ENCODE measurements around the gene MZT2A. TPM values are rescaled to one million over a fixed set of nuclear protein-coding genes. Genes with fewer than 3 reads are reported as not detected.
"Not testable (repeated sequence)": the region's sequence is repeated elsewhere in the genome, so short reads cannot be mapped to it uniquely, and the experiment has no call there.

The MZT2A gene
- total RNA-seq, 4 donors from 2014 or later = 62.3 to 112 (median 89.2) TPM

DNA sequence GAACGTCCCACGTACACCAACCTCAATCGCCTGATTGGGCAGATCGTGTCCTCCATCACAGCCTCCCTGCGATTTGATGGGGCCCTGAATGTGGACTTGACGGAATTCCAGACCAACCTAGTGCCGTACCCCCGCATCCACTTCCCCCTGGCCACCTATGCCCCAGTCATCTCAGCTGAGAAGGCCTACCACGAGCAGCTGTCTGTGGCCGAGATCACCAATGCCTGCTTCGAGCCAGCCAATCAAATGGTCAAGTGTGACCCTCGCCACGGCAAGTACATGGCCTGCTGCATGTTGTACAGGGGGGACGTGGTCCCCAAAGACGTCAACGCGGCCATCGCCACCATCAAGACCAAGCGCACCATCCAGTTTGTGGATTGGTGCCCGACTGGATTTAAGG lies 11.8 kb downstream of the MZT2A start:
- H3K4me3 ChIP-seq, H3K4me1 ChIP-seq, H3K9me3 ChIP-seq, H3K27ac ChIP-seq, H3K27me3 ChIP-seq, ATAC-seq: not testable (repeated sequence)
- peaks cover 0 to 42% of the 10 kb centered on the region in 2 donors for H3K36me3 ChIP-seq
- WGBS, 2 donors (ENCODE audit: low coverage in 1 of 2) = 100% methylated on average over 1 of the region's 20 CpGs; no CpG with 5 or more reads in 1 of the 2 donors

DNA sequence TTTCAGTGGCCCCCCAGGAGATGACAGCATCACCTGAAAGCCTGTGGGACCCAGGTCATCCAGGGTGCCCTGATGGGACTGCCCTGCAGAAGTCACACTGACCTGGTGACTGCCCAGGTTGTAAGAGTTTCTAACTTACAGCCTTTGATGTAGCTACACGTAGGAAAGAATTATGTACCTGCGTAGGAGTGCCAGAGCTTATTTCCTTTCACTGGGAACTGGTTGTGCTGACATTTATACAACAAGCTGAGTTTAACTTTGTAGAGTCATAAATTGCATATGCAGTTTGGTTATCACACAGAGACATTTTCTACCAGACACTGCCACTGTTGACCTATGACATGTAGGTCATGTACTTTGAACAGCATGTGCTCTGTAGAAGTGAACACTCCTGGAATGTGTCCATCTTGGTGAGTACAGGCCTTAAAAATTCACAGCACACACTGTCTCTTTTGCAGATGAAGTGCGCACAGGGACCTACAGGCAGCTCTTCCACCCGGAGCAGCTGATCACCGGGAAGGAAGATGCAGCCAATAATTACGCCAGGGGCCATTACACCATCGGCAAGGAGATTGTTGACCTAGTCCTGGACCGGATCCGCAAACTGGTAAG lies 13.2 kb downstream of the MZT2A start:
- not testable (repeated sequence) for H3K4me3 ChIP-seq, H3K27ac ChIP-seq, H3K27me3 ChIP-seq, H3K9me3 ChIP-seq, H3K4me1 ChIP-seq, ATAC-seq
- WGBS, 2 donors (ENCODE audit: low coverage in 1 of 2) = 98 to 100% methylated on average over 1 to 6 of the region's 9 CpGs
- H3K36me3 ChIP-seq = peaks cover 0 to 37% of the 10 kb centered on the region in 2 donors

DNA sequence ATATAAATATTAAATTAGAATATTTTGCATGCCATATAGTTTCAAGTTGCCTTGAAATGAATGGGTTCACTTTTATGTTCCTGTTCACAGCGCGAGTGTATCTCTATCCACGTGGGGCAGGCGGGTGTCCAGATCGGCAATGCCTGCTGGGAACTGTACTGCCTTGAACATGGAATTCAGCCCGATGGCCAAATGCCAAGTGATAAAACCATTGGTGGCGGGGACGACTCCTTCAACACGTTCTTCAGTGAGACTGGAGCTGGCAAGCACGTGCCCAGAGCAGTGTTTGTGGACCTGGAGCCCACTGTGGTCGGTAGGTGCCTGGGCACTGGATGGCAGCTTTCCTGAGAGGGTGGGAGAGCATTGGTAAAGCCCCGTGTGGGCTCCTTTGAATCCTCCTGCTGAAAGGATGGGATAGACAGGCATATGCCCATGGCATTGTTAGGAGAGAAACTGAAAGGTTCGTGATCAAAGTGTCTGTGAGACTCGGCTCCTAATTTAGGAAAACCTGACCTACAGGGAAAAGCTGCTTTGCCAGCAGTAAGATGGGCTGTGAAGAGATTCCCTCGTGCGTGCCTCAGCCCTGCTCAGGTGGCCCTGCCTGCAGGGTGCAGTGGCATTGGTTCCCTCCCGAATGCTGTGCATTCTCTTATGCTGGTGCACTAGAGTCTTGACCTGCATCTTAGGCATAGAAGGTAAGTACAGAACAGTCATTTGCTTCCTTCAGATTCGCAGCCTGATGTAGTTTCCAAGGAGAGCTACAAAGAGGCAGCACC lies 13.9 kb downstream of the MZT2A start:
- WGBS, 2 donors (ENCODE audit: low coverage in 1 of 2) = 93% methylated on average over 3 to 9 of the region's 18 CpGs
- H3K4me1 ChIP-seq, H3K27ac ChIP-seq, ATAC-seq, H3K27me3 ChIP-seq, H3K9me3 ChIP-seq, H3K4me3 ChIP-seq: not testable (repeated sequence)
- H3K36me3 ChIP-seq = peaks cover 0 to 31% of the 10 kb centered on the region in 2 donors

- not testable (repeated sequence) for H3K27ac ChIP-seq, ATAC-seq, H3K4me1 ChIP-seq, H3K27me3 ChIP-seq, H3K9me3 ChIP-seq, H3K4me3 ChIP-seq
- H3K36me3 ChIP-seq = peaks cover 0 to 21% of the 10 kb centered on the region in 2 donors
- 44 to 50% methylated on average over 1 of the region's 1 CpG for WGBS, 2 donors (ENCODE audit: low coverage in 1 of 2)
Measured at GRCh38 chr2:131477227-131477626, 15.0 kb downstream of the MZT2A start.

DNA sequence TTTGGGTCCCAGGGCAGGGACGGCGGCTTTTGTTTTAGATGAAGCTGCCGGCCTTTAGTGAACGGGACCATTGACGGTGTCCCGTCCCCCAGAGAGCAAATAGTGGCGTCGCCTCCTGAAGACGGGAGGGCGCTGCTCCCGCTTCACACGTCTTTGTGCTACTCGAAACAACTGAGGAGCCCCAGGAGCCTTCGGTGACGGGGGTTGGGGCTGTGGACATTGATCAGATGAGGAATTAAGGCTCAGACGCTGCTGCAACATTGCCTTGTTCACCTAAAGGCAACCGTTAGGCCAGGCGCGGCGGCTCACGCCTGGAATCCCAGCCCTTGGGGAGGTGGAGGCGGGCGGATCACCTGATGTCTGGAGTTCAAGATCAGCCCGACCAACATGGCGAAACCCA lies 15.8 kb downstream of the MZT2A start:
- H3K4me1 ChIP-seq, H3K4me3 ChIP-seq, ATAC-seq, H3K27me3 ChIP-seq, H3K9me3 ChIP-seq, H3K27ac ChIP-seq: not testable (repeated sequence)
- peaks cover 0 to 21% of the 10 kb centered on the region in 2 donors for H3K36me3 ChIP-seq
- WGBS, 2 donors (ENCODE audit: low coverage in 1 of 2) = 100% methylated on average over 1 of the region's 25 CpGs; no CpG with 5 or more reads in 1 of the 2 donors

DNA sequence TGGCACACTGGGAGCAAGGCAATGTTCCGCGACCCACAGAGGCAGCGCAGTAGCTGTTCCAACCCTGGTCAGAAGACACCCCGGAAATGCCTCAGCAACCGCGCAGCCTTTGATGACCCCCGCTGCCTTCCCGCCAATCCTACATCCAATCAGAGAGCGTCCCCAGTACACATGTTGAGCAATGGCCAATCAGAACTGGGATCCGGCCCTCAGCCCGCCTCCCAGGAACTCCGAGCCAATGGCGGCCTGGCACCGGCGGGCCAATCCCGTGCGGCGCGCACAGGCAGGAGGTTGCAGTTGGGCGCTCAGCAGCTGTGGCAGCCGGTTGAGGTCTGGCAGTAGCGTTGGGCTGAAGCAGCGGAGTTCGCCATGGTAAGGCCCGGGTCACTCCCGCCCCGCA lies 16.4 kb downstream of the MZT2A start, which contains the start of gene TUBA3D:
TSS of gene TUBA3D (plus strand) at position 289 of the 400 bp plus-strand sequence. CDS start at position 370, 81 bp downstream.
- H3K4me3 ChIP-seq = no peak within 1 kb of the TSS
- H3K4me1 ChIP-seq = no peaks in the 10 kb centered on the region
- ATAC-seq = no peak
- peaks cover 0 to 21% of the 10 kb centered on the region in 2 donors for H3K36me3 ChIP-seq
- TF ChIP-seq POLR2A (IDR thresholded peaks at IDR 0.05) (no peak), POLR2AphosphoS5 (IDR thresholded peaks at IDR 0.05) (no peak), CTCF (IDR thresholded peaks at IDR 0.05) (no peak), EP300 (IDR thresholded peaks at IDR 0.05) (no peak)
- no CpG with 5 or more reads among the region's 27 CpGs for WGBS, 2 donors (ENCODE audit: low coverage in 1 of 2)
- H3K27ac ChIP-seq = no peak within 1 kb of the TSS
- no peaks in the 10 kb centered on the region for H3K27me3 ChIP-seq
- H3K9me3 ChIP-seq = no peaks in the 10 kb centered on the region

DNA sequence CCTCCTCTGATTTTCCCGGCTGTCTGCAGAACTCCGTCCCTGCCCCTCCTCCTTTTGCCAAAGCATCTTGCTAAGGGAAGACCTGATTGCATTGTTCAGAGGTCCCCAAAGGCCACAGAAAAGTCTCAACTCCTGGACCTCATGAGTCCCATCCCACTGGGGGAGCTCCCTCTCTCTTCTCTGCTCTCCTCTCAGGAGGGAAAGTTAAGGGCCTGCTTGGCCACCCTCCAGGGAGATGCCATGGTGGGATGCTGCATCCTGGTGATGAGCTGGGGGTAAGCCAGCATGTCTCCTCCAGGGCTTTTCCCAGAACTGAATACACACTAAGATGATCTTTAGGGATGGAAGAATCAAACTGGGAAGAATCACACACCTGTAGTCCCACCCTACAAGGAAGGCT lies 18.9 kb downstream of the MZT2A start:
- H3K36me3 ChIP-seq = peaks cover 0 to 13% of the 10 kb centered on the region in 2 donors
- no CpG with 5 or more reads among the region's 2 CpGs for WGBS, 2 donors (ENCODE audit: low coverage in 1 of 2)
- not testable (repeated sequence) for H3K9me3 ChIP-seq, ATAC-seq, H3K27ac ChIP-seq, H3K4me3 ChIP-seq, H3K4me1 ChIP-seq, H3K27me3 ChIP-seq

DNA sequence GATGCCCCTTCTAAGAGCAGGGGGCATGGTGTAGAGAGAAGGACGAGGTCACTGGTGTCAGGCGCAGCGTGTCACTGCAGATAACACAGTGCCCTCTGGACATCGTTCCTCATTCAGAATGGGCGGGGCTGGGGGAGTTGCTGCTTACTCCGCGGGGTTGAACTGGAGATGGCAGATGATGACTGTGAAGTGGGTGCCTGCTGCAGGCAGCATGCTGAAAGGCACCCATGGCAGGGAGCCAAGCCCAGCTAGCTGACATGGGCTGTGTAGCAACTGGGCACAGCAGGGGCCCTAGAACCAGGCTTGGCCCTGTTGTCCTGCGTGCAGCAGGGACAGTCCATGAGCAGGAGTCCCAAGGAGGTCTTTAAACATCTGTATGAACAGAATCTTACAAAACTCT lies 20.6 kb downstream of the MZT2A start:
- H3K4me1 ChIP-seq, H3K27me3 ChIP-seq, H3K4me3 ChIP-seq, H3K27ac ChIP-seq, H3K9me3 ChIP-seq, ATAC-seq: not testable (repeated sequence)
- H3K36me3 ChIP-seq = peaks cover 0 to 13% of the 10 kb centered on the region in 2 donors
- WGBS, 2 donors (ENCODE audit: low coverage in 1 of 2) = no CpG with 5 or more reads among the region's 8 CpGs

DNA sequence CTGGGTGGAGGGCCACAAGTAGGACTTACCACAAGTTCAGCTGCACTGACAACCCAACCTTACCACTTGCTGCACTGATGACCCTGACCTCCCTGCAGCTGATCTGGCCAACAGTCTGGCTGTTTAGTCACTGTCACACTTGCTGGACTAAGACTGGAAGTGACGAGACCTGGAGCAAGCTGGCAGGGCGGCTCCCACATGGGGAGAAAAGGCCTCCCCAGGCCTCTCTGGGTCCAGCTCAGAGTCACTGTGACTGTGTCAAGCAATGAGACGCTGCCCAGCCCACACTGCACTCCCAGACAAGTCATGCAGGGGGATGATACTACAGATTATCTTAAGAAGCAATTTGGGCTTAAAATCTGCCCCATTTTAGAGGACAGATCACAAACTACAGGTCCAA lies 21.3 kb downstream of the MZT2A start:
- not testable (repeated sequence) for H3K27ac ChIP-seq, H3K27me3 ChIP-seq, H3K9me3 ChIP-seq, H3K36me3 ChIP-seq, H3K4me3 ChIP-seq, ATAC-seq, H3K4me1 ChIP-seq
- no CpG with 5 or more reads among the region's 3 CpGs for WGBS, 2 donors (ENCODE audit: low coverage in 1 of 2)

DNA sequence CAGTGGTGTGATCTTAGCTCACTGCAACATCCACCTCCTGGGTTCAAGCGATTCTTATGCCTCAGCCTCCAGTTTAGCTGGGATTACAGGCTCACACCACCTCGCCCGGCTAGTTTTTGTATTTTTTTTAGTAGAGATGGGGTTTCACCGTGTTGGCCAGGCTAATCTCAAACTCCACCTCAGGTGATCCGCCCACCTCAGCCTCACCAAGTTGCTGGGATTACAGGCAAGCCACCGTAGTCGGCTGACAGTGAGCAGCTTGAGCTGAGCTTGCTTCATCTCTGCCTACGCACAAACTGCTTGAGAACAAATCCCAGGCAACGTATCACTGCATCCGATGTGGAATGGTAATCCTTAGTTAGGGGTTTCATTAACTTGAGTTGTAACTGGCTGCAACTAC lies 24.5 kb downstream of the MZT2A start:
- H3K4me3 ChIP-seq, H3K36me3 ChIP-seq, H3K27ac ChIP-seq, H3K4me1 ChIP-seq, ATAC-seq, H3K27me3 ChIP-seq, H3K9me3 ChIP-seq: not testable (repeated sequence)
- 70 to 74% methylated on average over 3 to 5 of the region's 10 CpGs for WGBS, 2 donors (ENCODE audit: low coverage in 1 of 2)

DNA sequence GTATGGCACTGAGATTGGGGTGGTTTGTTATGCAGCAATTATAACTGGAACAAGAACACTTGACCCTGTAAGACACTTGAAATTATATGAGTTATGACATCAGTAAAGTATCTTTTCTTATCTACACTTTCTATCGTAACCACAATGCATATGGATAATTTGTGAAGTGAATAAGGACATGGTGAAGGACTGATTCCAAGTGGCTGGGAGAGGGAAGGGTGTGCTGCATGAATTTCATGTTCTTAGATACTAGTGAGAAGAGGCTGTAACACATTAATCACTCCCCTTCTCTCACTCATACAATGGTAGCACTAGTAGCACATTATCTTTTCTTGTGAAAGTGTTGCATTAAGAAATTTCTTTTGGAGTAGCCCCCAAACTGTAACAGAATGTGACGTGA lies 37.3 kb downstream of the MZT2A start:
- not testable (repeated sequence) for H3K36me3 ChIP-seq, ATAC-seq, H3K4me1 ChIP-seq, H3K9me3 ChIP-seq, H3K4me3 ChIP-seq, H3K27ac ChIP-seq
- WGBS, 2 donors (ENCODE audit: low coverage in 1 of 2) = 50% methylated on average over 1 of the region's 2 CpGs; no CpG with 5 or more reads in 1 of the 2 donors
- peaks cover 29% of the 10 kb centered on the region for H3K27me3 ChIP-seq

DNA sequence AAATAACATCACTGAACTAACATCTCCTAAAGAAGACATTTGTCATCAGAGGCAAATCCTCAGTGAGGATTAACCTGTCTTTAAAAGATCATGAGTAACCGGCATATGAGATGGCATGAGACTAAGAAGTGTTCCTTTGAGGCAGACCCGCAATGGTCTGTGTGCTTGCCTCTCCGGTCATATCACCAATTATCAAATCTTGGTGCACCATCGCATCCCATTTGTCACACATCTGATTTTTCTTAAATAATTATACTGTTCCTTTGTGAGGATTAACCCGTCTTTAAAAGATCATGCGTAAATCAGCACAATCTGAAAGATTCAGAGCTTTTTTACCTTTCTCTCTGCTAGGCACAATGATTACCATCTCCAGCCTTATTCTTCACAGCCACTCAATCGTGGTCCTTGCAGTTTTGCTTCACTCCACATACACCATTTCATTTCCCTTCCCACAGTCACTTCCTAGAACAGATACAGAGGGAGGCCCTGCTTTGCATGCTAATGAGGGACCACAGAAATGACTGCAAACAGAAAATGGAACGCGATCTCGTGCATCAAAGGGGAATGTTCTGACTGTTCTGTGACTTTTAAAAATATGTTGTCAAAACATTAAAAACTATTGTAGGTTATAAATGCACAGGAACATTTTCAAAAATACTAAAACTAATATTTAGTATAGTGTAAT lies 40.8 kb downstream of the MZT2A start:
- not testable (repeated sequence) for ATAC-seq, H3K4me1 ChIP-seq, H3K9me3 ChIP-seq, H3K27ac ChIP-seq, H3K36me3 ChIP-seq, H3K4me3 ChIP-seq
- peaks cover 15% of the 10 kb centered on the region for H3K27me3 ChIP-seq
- 68 to 83% methylated on average over 7 to 10 of the region's 10 CpGs for WGBS, 2 donors (ENCODE audit: low coverage in 1 of 2)

All from gastroesophageal sphincter (tissue), 4 donors.